C4-2B (cell line): ENCODE measurements around the gene ZPR1.

Source experiments
- CTCF ChIP-seq: fragments of 450-650 bp; conservative IDR thresholded peaks from 2 replicates; pipeline ENCODE4 v1.5.1; 2017; ENCODE audit warnings: mild to moderate bottlenecking
- ZFX ChIP-seq: fragments of 450-650 bp; IDR thresholded peaks from 2 replicates; pipeline ENCODE4 v1.6.1; 2017

GRCh38 chr11:116738975-116739374 lies 48.8 kb downstream of the ZPR1 start:
- TF ChIP-seq CTCF (no peak), ZFX (no peak)
